ENCODE data around the gene WWOX.

- TF ChIP-seq YY1 (IDR thresholded peaks at IDR 0.05; ENCODE audit: insufficient read depth, insufficient read length) (no peak), ZNF274 (IDR thresholded peaks at IDR 0.05; ENCODE audit: low read depth, low read length) (no peak), SUZ12 (IDR thresholded peaks at IDR 0.05; ENCODE audit: extremely low read depth, insufficient read depth, insufficient read length) (no peak)
These were observed 189.4 kb downstream of the WWOX start for GRCh38 chr16:78288888-78289287.

Measured in NT2/D1 (cell line).